Measurements from ENCODE around the gene DUSP2.

DNA sequence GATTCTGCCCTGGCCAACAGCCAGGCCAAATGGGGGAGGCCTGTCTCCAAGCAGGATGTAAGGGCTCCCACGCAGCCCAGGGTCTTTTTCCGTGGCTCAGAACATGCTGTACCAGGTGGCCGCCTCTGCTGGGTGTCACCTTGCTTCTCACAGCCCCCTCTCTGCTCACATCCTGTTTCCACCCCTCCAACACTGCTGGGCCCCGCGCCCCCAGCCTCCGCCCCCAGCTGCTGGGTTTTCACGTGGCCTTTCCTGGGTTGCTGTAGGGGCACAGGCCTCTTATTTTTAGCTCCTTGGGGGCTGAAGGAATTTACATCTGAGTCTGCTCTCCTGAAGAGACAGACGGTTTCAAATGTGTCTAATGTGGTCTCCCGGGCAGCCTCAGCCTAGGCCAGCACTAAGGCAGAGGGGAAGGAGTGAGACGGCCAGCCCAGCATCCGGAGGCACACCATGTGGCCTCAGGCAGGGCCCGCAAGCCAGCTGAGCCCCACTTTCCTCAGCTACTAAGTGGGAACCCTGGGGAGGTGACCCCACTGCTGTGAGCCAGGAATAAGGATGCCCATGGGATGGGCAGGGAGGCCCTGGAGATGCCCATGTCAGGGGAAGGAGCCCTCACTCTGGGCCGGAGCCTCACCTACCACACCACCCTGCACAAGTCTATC lies 18.7 kb upstream of the DUSP2 start:
- TF ChIP-seq, protein P1, sequence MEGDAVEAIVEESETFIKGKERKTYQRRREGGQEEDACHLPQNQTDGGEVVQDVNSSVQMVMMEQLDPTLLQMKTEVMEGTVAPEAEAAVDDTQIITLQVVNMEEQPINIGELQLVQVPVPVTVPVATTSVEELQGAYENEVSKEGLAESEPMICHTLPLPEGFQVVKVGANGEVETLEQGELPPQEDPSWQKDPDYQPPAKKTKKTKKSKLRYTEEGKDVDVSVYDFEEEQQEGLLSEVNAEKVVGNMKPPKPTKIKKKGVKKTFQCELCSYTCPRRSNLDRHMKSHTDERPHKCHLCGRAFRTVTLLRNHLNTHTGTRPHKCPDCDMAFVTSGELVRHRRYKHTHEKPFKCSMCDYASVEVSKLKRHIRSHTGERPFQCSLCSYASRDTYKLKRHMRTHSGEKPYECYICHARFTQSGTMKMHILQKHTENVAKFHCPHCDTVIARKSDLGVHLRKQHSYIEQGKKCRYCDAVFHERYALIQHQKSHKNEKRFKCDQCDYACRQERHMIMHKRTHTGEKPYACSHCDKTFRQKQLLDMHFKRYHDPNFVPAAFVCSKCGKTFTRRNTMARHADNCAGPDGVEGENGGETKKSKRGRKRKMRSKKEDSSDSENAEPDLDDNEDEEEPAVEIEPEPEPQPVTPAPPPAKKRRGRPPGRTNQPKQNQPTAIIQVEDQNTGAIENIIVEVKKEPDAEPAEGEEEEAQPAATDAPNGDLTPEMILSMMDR (IDR thresholded peaks at IDR 0.05) = no peak
- no peak for TF ChIP-seq POLR2A (IDR thresholded peaks at IDR 0.05)
- no peak for TF ChIP-seq POLR2AphosphoS5 (IDR thresholded peaks at IDR 0.05)
